OCI-LY1 (cell line): ENCODE measurements around the gene CSF3R.

ENCODE experiments used
- H2AFZ ChIP-seq: fragments of 200-600 bp; sonication (generic), shearing (Covaris generic); 2 replicates; pipeline ENCODE4 v1.6.0; 2014; ENCODE audit warnings: antibody characterized with exemption, mild to moderate bottlenecking, low read length
- H3F3A ChIP-seq: fragments of 200-600 bp; sonication (generic), shearing (Covaris generic); 2 replicates; pipeline ENCODE4 v1.6.0; 2014; ENCODE audit warnings: mild to moderate bottlenecking, antibody characterized with exemption, low read length, moderate library complexity; ENCODE audit not compliant: insufficient read depth
- H3K27ac ChIP-seq: fragments of 200-600 bp; sonication (generic); 2 replicates; pipeline ENCODE4 v1.5.1; 2014; ENCODE audit warnings: low read length, mixed run types, mild to moderate bottlenecking, low read depth; ENCODE audit not compliant: poor library complexity, severe bottlenecking
- H3K27me3 ChIP-seq: fragments of 200-600 bp; sonication (generic); 2 replicates; pipeline ENCODE4 v1.6.0; 2014; ENCODE audit warnings: antibody characterized with exemption, mild to moderate bottlenecking, low read length, moderate library complexity; ENCODE audit not compliant: insufficient read depth
- H3K36me3 ChIP-seq: fragments of 200-600 bp; sonication (generic); 2 replicates; pipeline ENCODE4 v1.6.1; 2014; ENCODE audit warnings: mild to moderate bottlenecking, antibody characterized with exemption, low read length, moderate library complexity, mixed read lengths; ENCODE audit not compliant: insufficient read depth
- H3K4me1 ChIP-seq: fragments of 200-600 bp; sonication (generic); 2 replicates; pipeline ENCODE4 v1.5.1; 2014; ENCODE audit warnings: mild to moderate bottlenecking, low read length, moderate library complexity; ENCODE audit not compliant: insufficient read depth, severe bottlenecking
- H3K4me2 ChIP-seq: fragments of 200-600 bp; sonication (generic), shearing (Covaris generic); 2 replicates; pipeline ENCODE4 v1.6.1; 2014; ENCODE audit warnings: low read length
- H3K4me3 ChIP-seq: fragments of 200-600 bp; sonication (generic); 2 replicates; pipeline ENCODE4 v1.5.1; 2014; ENCODE audit warnings: low read length, low read depth, mild to moderate bottlenecking, mixed read lengths; ENCODE audit not compliant: poor library complexity, severe bottlenecking
- H3K79me2 ChIP-seq: fragments of 200-600 bp; shearing (Covaris generic); 2 replicates; pipeline ENCODE4 v1.6.1; 2016; ENCODE audit warnings: mixed run types, low read length, mixed read lengths; ENCODE audit not compliant: insufficient read depth
- H3K9ac ChIP-seq: fragments of 200-600 bp; sonication (generic), shearing (Covaris generic); 2 replicates; pipeline ENCODE4 v1.6.1; 2014; ENCODE audit warnings: mild to moderate bottlenecking, low read length, mixed read lengths
- H3K9me2 ChIP-seq: fragments of 200-600 bp; sonication (generic), shearing (Covaris generic); 2 replicates; pipeline ENCODE4 v1.6.1; 2014; ENCODE audit warnings: low read depth, mild to moderate bottlenecking, low read length, mixed read lengths
- H3K9me3 ChIP-seq: fragments of 200-600 bp; shearing (Covaris generic); 2 replicates; pipeline ENCODE4 v1.6.1; 2014; ENCODE audit warnings: low read length, mixed read lengths
- H4K20me1 ChIP-seq: fragments of 200-600 bp; sonication (generic), shearing (Covaris generic); 2 replicates; pipeline ENCODE4 v1.6.0; 2016; ENCODE audit warnings: mild to moderate bottlenecking, low read length; ENCODE audit not compliant: insufficient read depth
- CTCF ChIP-seq: fragments of 200-600 bp; sonication (generic), shearing (Covaris generic); IDR thresholded peaks from 2 replicates; pipeline ENCODE4 v1.5.1; 2017; ENCODE audit warnings: mild to moderate bottlenecking, antibody characterized with exemption, low read length, moderate library complexity, mixed read lengths
- EZH2 ChIP-seq: fragments of 200-600 bp; sonication (generic), shearing (Covaris generic); IDR thresholded peaks from 2 replicates; pipeline ENCODE4 v1.8.0; 2017; ENCODE audit warnings: borderline replicate concordance, mixed run types, mild to moderate bottlenecking, antibody characterized with exemption, low read length, moderate library complexity, mixed read lengths

The CSF3R gene

GRCh38 chr1:36419569-36419968, 63.1 kb downstream of the CSF3R start:
- H3K27me3 ChIP-seq = no peaks in the 10 kb centered on the region
- H3K4me2 ChIP-seq = no peak overlapping the region
- H3K4me1 ChIP-seq = peaks cover 21% of the 10 kb centered on the region
- H3K9ac ChIP-seq = no peak overlapping the region
- no peak overlapping the region for H3K27ac ChIP-seq
- no peaks in the 10 kb centered on the region for H4K20me1 ChIP-seq
- H3K4me3 ChIP-seq = no peak overlapping the region
- H3K36me3 ChIP-seq = no peaks in the 10 kb centered on the region
- no peaks in the 10 kb centered on the region for H3K79me2 ChIP-seq
- H3F3A ChIP-seq = no peaks in the 10 kb centered on the region
- TF ChIP-seq CTCF = no peak
- no peak for TF ChIP-seq EZH2
- H2AFZ ChIP-seq = no peak overlapping the region
- peaks cover 2% of the 10 kb centered on the region; the same call in 1 of the 2 replicates for H3K9me3 ChIP-seq
- H3K9me2 ChIP-seq = no peaks in the 10 kb centered on the region

- Histone ChIP-seq H2AFZ (no peak overlapping the region), H3F3A (no peaks in the 10 kb centered on the region), H3K4me1 (peaks cover 21% of the 10 kb centered on the region), H3K4me2 (no peak overlapping the region), H3K9ac (no peak overlapping the region), H3K9me2 (no peaks in the 10 kb centered on the region), H3K27ac (no peak overlapping the region), H4K20me1 (no peaks in the 10 kb centered on the region), H3K9me3 (peaks cover 6% of the 10 kb centered on the region; the same call in 1 of the 2 replicates), H3K4me3 (no peak overlapping the region), H3K27me3 (no peaks in the 10 kb centered on the region), H3K79me2 (no peaks in the 10 kb centered on the region), H3K36me3 (no peaks in the 10 kb centered on the region)
- TF ChIP-seq CTCF (no peak), EZH2 (no peak)
Observed at GRCh38 chr1:36419140-36419539, 63.6 kb downstream of the CSF3R start.

GRCh38 chr1:36417931-36418330, 64.8 kb downstream of the CSF3R start:
- Histone ChIP-seq H3K27me3 (no peaks in the 10 kb centered on the region), H3K4me1 (peaks cover 21% of the 10 kb centered on the region), H3K9me2 (no peaks in the 10 kb centered on the region), H3K9ac (no peak overlapping the region), H3K27ac (no peak overlapping the region), H3K9me3 (peaks cover 6% of the 10 kb centered on the region; the same call in 1 of the 2 replicates), H3K36me3 (no peaks in the 10 kb centered on the region), H3K4me2 (no peak overlapping the region), H3F3A (no peaks in the 10 kb centered on the region), H3K4me3 (no peak overlapping the region), H2AFZ (no peak overlapping the region), H4K20me1 (no peaks in the 10 kb centered on the region), H3K79me2 (no peaks in the 10 kb centered on the region)
- TF ChIP-seq CTCF (no peak), EZH2 (no peak)
